GM12892 (cell line): ENCODE results near the gene PEX11G.

Experiments used
- DNase-seq: peaks from one replicate; pipeline ENCODE4 v3.0.0; 2011; ENCODE audit not compliant: insufficient read length
- FAIRE-seq: peaks from 2 replicates; lab custom pipeline; 2011; peaks lifted over from hg19 to GRCh38; lab: Jason Lieb, UNC
- POLR2A ChIP-seq: IDR thresholded peaks from 2 replicates; pipeline ENCODE4 v1.6.1; 2011; ENCODE audit warnings: low read depth, low read length, control low read depth
- POLR2AphosphoS5 ChIP-seq: IDR thresholded peaks from 2 replicates; pipeline ENCODE4 v1.6.1; 2011; ENCODE audit warnings: low read depth, low read length, control low read depth
- TAF1 ChIP-seq: IDR thresholded peaks from 2 replicates; pipeline ENCODE4 v1.6.1; 2011; ENCODE audit warnings: low read depth, mild to moderate bottlenecking, control low read depth, low read length, borderline replicate concordance

PEX11G gene

GRCh38 chr19:7505288-7505681 lies 16.4 kb upstream of the PEX11G start:
- no peak for FAIRE-seq
- TF ChIP-seq POLR2AphosphoS5 (no peak), POLR2A (no peak), TAF1 (no peak)
- DNase-seq = no peak

- DNase-seq (no peak), FAIRE-seq (no peak)
- TF ChIP-seq POLR2AphosphoS5 (no peak), POLR2A (no peak), TAF1 (no peak)
Observed at GRCh38 chr19:7504684-7505083, 15.8 kb upstream of the PEX11G start.

GRCh38 chr19:7502552-7502951 lies 13.7 kb upstream of the PEX11G start:
- no peak for DNase-seq
- TF ChIP-seq POLR2A = no peak
- no peak for TF ChIP-seq POLR2AphosphoS5
- TF ChIP-seq TAF1 = no peak
- FAIRE-seq = no peak

GRCh38 chr19:7500811-7501450 lies 12.1 kb upstream of the PEX11G start:
- DNase-seq (no peak), FAIRE-seq (no peak)
- TF ChIP-seq TAF1 = no peak
- no peak for TF ChIP-seq POLR2A
- TF ChIP-seq POLR2AphosphoS5 = no peak

GRCh38 chr19:7497292-7497691 lies 8.5 kb upstream of the PEX11G start:
- FAIRE-seq (no peak), DNase-seq (no peak)
- TF ChIP-seq POLR2A (no peak), POLR2AphosphoS5 (no peak), TAF1 (no peak)

- FAIRE-seq = no peak
Observed at GRCh38 chr19:7494416-7495098, 5.7 kb upstream of the PEX11G start.

GRCh38 chr19:7492558-7492957 lies 3.7 kb upstream of the PEX11G start:
- FAIRE-seq (no peak), DNase-seq (no peak)
- TF ChIP-seq POLR2AphosphoS5 (no peak), POLR2A (no peak), TAF1 (no peak)

More at GRCh38 chr19:7494416-7495098, 5.7 kb upstream of the PEX11G start:
- no peak for DNase-seq
- TF ChIP-seq POLR2AphosphoS5 = no peak
- no peak for TF ChIP-seq TAF1
- TF ChIP-seq POLR2A = no peak

GRCh38 chr19:7492142-7492541 lies 3.3 kb upstream of the PEX11G start:
- TF ChIP-seq POLR2A (no peak), POLR2AphosphoS5 (no peak), TAF1 (no peak)
- FAIRE-seq (no peak), DNase-seq (no peak)

GRCh38 chr19:7489609-7490044 lies 792 bp upstream of the PEX11G start:
- DNase-seq = no peak
- no peak for TF ChIP-seq POLR2A
- no peak for TF ChIP-seq POLR2AphosphoS5
- no peak for TF ChIP-seq TAF1
- no peak for FAIRE-seq

GRCh38 chr19:7486923-7487322 lies 1.9 kb downstream of the PEX11G start:
- FAIRE-seq (no peak), DNase-seq (no peak)
- no peak for TF ChIP-seq TAF1
- no peak for TF ChIP-seq POLR2A
- no peak for TF ChIP-seq POLR2AphosphoS5

- TF ChIP-seq POLR2AphosphoS5 (no peak), TAF1 (no peak), POLR2A (no peak)
- no peak for FAIRE-seq
- no peak for DNase-seq
Observed at GRCh38 chr19:7483720-7484201, 5.1 kb downstream of the PEX11G start.
